Activated CD8-positive, alpha-beta T cell treated with anti-CD3 and anti-CD28 coated beads for 36 hours (primary cell): ENCODE data around the gene IRGC. TPM values are rescaled to one million over a fixed set of nuclear protein-coding genes. Genes with fewer than 3 reads are reported as not detected.

ENCODE experiments used
- ATAC-seq: fragments of 200-7000 bp; cut with Tn5 transposase; one replicate; pipeline ENCODE4 v1.10.0; 2021; ENCODE audit warnings: mild to moderate bottlenecking, moderate library complexity
- CTCF ChIA-PET: fragments of 350-600 bp; sonication (Branson Sonifier 250); formaldehyde crosslinking; loops from one replicate; lab custom pipeline; 2021; ENCODE audit warnings: antibody characterized with exemption; lab: Charles Lee
- POLR2A ChIA-PET: fragments of 350-600 bp; sonication (Branson Sonifier 250); formaldehyde crosslinking; loops from one replicate; lab custom pipeline; 2021; ENCODE audit warnings: antibody characterized with exemption; lab: Charles Lee
- DNase-seq: peaks from one replicate; pipeline ENCODE4 v3.0.0-alpha.2; 2020
- H3K27ac Mint-ChIP-seq: one replicate; pipeline ENCODE4 v1.8.0; 2021; ENCODE audit warnings: mild to moderate bottlenecking, mixed read lengths
- H3K27me3 Mint-ChIP-seq: one replicate; pipeline ENCODE4 v1.8.0; 2021; ENCODE audit warnings: mixed read lengths
- H3K36me3 Mint-ChIP-seq: one replicate; pipeline ENCODE4 v1.8.0; 2021; ENCODE audit warnings: low read depth, mixed read lengths
- H3K4me1 Mint-ChIP-seq: one replicate; pipeline ENCODE4 v1.8.0; 2021; ENCODE audit warnings: low read depth, mixed read lengths
- H3K4me3 Mint-ChIP-seq: one replicate; pipeline ENCODE4 v1.8.0; 2021; ENCODE audit warnings: mild to moderate bottlenecking, moderate library complexity, mixed read lengths
- H3K9me3 Mint-ChIP-seq: one replicate; pipeline ENCODE4 v1.8.0; 2021; ENCODE audit warnings: mixed read lengths
- intact Hi-C: fragments of 100-400 bp; cut with micrococcal nuclease; formaldehyde crosslinking; loops from one replicate; pipeline ENCODE4 v1.10.0; 2022
- total RNA-seq, 2 experiments: library from RNA; stranded (reverse); gene quantifications; one replicate each; pipeline ENCODE4 v1.2.3, GENCODE V29; 2021
- TF ChIP-seq, protein P1 (sequence below): fragments of 200-600 bp; IDR thresholded peaks from one replicate; pipeline ENCODE4 v1.8.0; 2022; ENCODE audit warnings: antibody characterized with exemption, mild to moderate bottlenecking

The IRGC gene, protein sequence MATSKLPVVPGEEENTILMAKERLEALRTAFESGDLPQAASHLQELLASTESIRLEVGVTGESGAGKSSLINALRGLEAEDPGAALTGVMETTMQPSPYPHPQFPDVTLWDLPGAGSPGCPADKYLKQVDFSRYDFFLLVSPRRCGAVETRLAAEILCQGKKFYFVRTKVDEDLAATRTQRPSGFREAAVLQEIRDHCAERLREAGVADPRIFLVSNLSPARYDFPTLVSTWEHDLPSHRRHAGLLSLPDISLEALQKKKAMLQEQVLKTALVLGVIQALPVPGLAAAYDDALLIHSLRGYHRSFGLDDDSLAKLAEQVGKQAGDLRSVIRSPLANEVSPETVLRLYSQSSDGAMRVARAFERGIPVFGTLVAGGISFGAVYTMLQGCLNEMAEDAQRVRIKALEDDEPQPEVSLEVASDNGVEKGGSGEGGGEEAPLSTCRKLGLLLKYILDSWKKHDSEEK
- total RNA-seq = not detected

DNA sequence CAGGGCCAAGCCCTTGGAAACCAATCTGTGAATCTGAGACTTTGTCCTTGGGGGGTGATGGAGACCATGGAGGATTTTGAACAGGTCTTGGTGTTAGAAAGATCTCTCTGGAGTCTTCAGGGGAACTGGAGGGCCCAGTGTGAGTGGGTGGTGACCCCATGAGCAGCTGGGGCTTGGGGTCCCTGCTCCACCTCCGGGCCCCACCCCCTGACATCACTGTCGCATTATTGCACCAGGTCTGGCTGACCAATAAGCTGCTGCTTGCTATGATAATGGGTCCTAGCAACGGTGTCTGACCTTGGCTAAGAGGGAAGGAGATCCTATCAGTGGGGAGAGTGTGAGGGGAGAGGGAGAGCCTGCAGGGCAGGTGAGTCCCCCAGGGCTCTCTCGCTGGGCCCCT lies at the start of gene IRGC:
Gene IRGC (plus strand): TSS at position 301 of the 400 bp plus-strand sequence. CDS start 2,483 bp downstream, outside the sequence.
- no peaks in the 10 kb centered on the region for H3K4me1 Mint-ChIP-seq
- ATAC-seq (no peak), DNase-seq (no peak)
- TF ChIP-seq, protein P1, sequence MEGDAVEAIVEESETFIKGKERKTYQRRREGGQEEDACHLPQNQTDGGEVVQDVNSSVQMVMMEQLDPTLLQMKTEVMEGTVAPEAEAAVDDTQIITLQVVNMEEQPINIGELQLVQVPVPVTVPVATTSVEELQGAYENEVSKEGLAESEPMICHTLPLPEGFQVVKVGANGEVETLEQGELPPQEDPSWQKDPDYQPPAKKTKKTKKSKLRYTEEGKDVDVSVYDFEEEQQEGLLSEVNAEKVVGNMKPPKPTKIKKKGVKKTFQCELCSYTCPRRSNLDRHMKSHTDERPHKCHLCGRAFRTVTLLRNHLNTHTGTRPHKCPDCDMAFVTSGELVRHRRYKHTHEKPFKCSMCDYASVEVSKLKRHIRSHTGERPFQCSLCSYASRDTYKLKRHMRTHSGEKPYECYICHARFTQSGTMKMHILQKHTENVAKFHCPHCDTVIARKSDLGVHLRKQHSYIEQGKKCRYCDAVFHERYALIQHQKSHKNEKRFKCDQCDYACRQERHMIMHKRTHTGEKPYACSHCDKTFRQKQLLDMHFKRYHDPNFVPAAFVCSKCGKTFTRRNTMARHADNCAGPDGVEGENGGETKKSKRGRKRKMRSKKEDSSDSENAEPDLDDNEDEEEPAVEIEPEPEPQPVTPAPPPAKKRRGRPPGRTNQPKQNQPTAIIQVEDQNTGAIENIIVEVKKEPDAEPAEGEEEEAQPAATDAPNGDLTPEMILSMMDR = no peak
- intact Hi-C loops = no loop called here
- no peaks in the 10 kb centered on the region for H3K9me3 Mint-ChIP-seq
- no peaks in the 10 kb centered on the region for H3K36me3 Mint-ChIP-seq
- H3K27ac Mint-ChIP-seq = no peak within 1 kb of the TSS
- peaks cover 5% of the 10 kb centered on the region for H3K27me3 Mint-ChIP-seq
- ChIA-PET CTCF (no interaction called here), POLR2A (no interaction called here)
- H3K4me3 Mint-ChIP-seq = no peak within 1 kb of the TSS

DNA sequence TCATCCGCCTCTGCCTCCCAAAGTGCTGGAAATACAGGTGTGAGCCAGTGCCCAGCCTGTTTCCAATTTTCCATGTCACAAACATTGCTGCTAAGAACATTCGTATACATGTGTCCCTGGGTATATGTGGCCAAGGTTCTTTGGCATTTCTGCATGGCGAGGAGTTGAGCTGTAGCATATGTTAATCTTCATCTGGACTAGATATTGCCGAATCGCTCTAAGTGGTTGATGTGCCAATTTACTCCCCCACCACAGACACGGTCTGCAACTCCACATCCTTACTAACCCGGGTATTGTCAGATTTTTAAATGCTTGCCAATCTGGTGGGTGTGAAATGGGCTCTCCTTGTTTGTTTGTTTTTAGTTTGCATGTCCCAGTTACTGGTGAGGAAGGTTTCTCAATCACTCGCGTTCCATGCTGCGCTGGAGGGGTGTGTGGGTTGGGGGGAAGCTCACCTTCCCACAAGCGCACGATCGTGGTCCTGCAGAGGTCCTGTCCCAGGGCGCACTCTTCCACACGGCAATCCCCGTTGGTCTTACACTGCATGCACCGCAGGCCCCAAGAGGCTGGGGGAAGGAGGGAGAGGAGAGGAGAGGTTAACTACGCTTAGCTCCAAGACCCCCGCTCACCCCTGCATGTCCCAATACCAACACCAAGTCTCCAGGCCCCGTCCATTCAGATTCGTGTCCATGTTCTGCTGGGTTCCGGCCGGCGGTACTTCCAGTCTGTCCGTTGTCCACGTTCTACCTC lies 48.6 kb upstream of the IRGC start:
- Mint-ChIP-seq H3K9me3 (peaks cover 2% of the 10 kb centered on the region), H3K4me1 (peaks cover 38% of the 10 kb centered on the region), H3K27me3 (no peaks in the 10 kb centered on the region), H3K4me3 (peak overlapping the region; percentile 85), H3K27ac (no peak overlapping the region), H3K36me3 (peaks cover 28% of the 10 kb centered on the region)
- intact Hi-C loops = no loop called here
- ChIA-PET POLR2A (no interaction called here), CTCF (interaction anchor here (1.3 to 1.5 kb wide), 3 partner anchors 8 to 72 kb away, joined by 3 to 14 read pairs (median 8); partner anchors contain the start of genes IRGQ and ZNF576)
- ATAC-seq (no peak), DNase-seq (no peak)
- TF ChIP-seq, protein P1 = no peak

GRCh38 chr19:43667876-43668405 lies 47.9 kb upstream of the IRGC start:
- peaks cover 28% of the 10 kb centered on the region for H3K36me3 Mint-ChIP-seq
- no peak for DNase-seq
- H3K4me3 Mint-ChIP-seq = peak overlapping the region; percentile 85
- no peak for ATAC-seq
- ChIA-PET POLR2A (interaction anchor here (0.9 to 1.3 kb wide), 2 partner anchors 97 to 150 kb away, joined by 3 to 4 read pairs; no protein-coding TSS in a partner anchor), CTCF (interaction anchor here (0.6 to 2.7 kb wide), 35 partner anchors 9 to 210 kb away, joined by 3 to 24 read pairs (median 4); partner anchors contain the start of genes IRGQ, KCNN4, SMG9 and ZNF576)
- TF ChIP-seq, protein P1 = no peak
- peaks cover 2% of the 10 kb centered on the region for H3K9me3 Mint-ChIP-seq
- intact Hi-C loops = no loop called here
- no peaks in the 10 kb centered on the region for H3K27me3 Mint-ChIP-seq
- H3K4me1 Mint-ChIP-seq = peaks cover 38% of the 10 kb centered on the region
- H3K27ac Mint-ChIP-seq = peak overlapping the region; percentile 71

- CTCF ChIA-PET = interaction anchor here (0.6 to 2.7 kb wide), 36 partner anchors 9 to 211 kb away, joined by 3 to 24 read pairs (median 4); partner anchors contain the start of genes IRGQ, KCNN4, SMG9 and ZNF576
- H3K4me1 Mint-ChIP-seq = peaks cover 38% of the 10 kb centered on the region
These were observed 47.3 kb upstream of the IRGC start for GRCh38 chr19:43668406-43669109.

More at GRCh38 chr19:43668406-43669109, 47.3 kb upstream of the IRGC start:
- H3K27me3 Mint-ChIP-seq = no peaks in the 10 kb centered on the region
- POLR2A ChIA-PET = interaction anchor here (0.9 to 1.3 kb wide), 2 partner anchors 97 to 150 kb away, joined by 3 to 4 read pairs; no protein-coding TSS in a partner anchor
- peaks cover 28% of the 10 kb centered on the region for H3K36me3 Mint-ChIP-seq
- TF ChIP-seq, protein P1 = no peak
- H3K4me3 Mint-ChIP-seq = peak overlapping the region; percentile 85
- ATAC-seq (peak; percentile 90), DNase-seq (peak; percentile 99)
- H3K9me3 Mint-ChIP-seq = peaks cover 2% of the 10 kb centered on the region
- intact Hi-C loops = no loop called here
- peak overlapping the region; percentile 71 for H3K27ac Mint-ChIP-seq
